Astrocyte (in vitro differentiated cells and primary cell): ENCODE measurements around the gene GALT. TPM values are rescaled to one million over a fixed set of nuclear protein-coding genes. Genes with fewer than 3 reads are reported as not detected.
A peak's percentile ranks its signal among the peaks of the same experiment; 100 is the strongest.

Experiments
- DNase-seq: peaks from one replicate; pipeline ENCODE4 v3.0.0-alpha.2; 2010; ENCODE audit warnings: low read depth
- FAIRE-seq: peaks from 2 replicates; lab custom pipeline; 2011; peaks lifted over from hg19 to GRCh38; lab: Jason Lieb, UNC
- H2AFZ ChIP-seq: 2 replicates; pipeline ENCODE4 v1.6.0; 2012; ENCODE audit warnings: low read depth, low read length, inconsistent platforms
- H3K27ac ChIP-seq: 2 replicates; pipeline ENCODE4 v1.5.1; 2011; ENCODE audit warnings: low read depth, low read length, inconsistent platforms
- H3K27me3 ChIP-seq: 2 replicates; pipeline ENCODE4 v1.6.0; 2011; ENCODE audit warnings: low read length, inconsistent platforms; ENCODE audit not compliant: insufficient read depth
- H3K36me3 ChIP-seq: 2 replicates; pipeline ENCODE4 v1.5.1; 2011; ENCODE audit warnings: low read length, inconsistent platforms; ENCODE audit not compliant: insufficient read depth
- H3K4me1 ChIP-seq: 2 replicates; pipeline ENCODE4 v1.5.1; 2011; ENCODE audit warnings: low read length, inconsistent platforms; ENCODE audit not compliant: insufficient read depth
- H3K4me2 ChIP-seq: 2 replicates; pipeline ENCODE4 v1.6.0; 2012; ENCODE audit warnings: low read length, inconsistent platforms
- H3K4me3 ChIP-seq: 2 replicates; pipeline ENCODE4 v1.5.1; 2011; ENCODE audit warnings: low read depth, mild to moderate bottlenecking, low read length, inconsistent platforms; ENCODE audit not compliant: insufficient read depth
- H3K79me2 ChIP-seq: 2 replicates; pipeline ENCODE4 v1.6.0; 2012; ENCODE audit warnings: mild to moderate bottlenecking, low read length, inconsistent platforms; ENCODE audit not compliant: insufficient read depth
- H3K9ac ChIP-seq: 2 replicates; pipeline ENCODE4 v1.6.0; 2012; ENCODE audit warnings: mild to moderate bottlenecking, low read length, inconsistent platforms
- H3K9me3 ChIP-seq: 2 replicates; pipeline ENCODE4 v1.5.1; 2012; ENCODE audit warnings: low read depth, mild to moderate bottlenecking, low read length, inconsistent platforms; ENCODE audit not compliant: insufficient read depth
- H4K20me1 ChIP-seq: 2 replicates; pipeline ENCODE4 v1.6.0; 2012; ENCODE audit warnings: low read length, inconsistent platforms; ENCODE audit not compliant: insufficient read depth
- H3K27ac Mint-ChIP-seq: one replicate; pipeline ENCODE4 v1.8.0; 2021; ENCODE audit warnings: mild to moderate bottlenecking, mixed read lengths; ENCODE audit not compliant: unreplicated experiment
- H3K27me3 Mint-ChIP-seq: one replicate; pipeline ENCODE4 v1.8.0; 2021; ENCODE audit warnings: low read depth, mixed read lengths; ENCODE audit not compliant: unreplicated experiment
- H3K36me3 Mint-ChIP-seq: one replicate; pipeline ENCODE4 v1.8.0; 2021; ENCODE audit warnings: low read depth, mixed read lengths; ENCODE audit not compliant: unreplicated experiment
- H3K4me1 Mint-ChIP-seq: one replicate; pipeline ENCODE4 v1.8.0; 2021; ENCODE audit warnings: low read depth, mixed read lengths; ENCODE audit not compliant: unreplicated experiment
- H3K4me3 Mint-ChIP-seq: one replicate; pipeline ENCODE4 v1.8.0; 2021; ENCODE audit warnings: mild to moderate bottlenecking, moderate library complexity, mixed read lengths; ENCODE audit not compliant: unreplicated experiment
- H3K9me3 Mint-ChIP-seq: one replicate; pipeline ENCODE4 v1.8.0; 2021; ENCODE audit warnings: mild to moderate bottlenecking, mixed read lengths; ENCODE audit not compliant: unreplicated experiment
- EZH2 ChIP-seq: IDR thresholded peaks from 2 replicates; pipeline ENCODE4 v1.6.1; 2012; ENCODE audit warnings: mild to moderate bottlenecking, low read length, inconsistent platforms; ENCODE audit not compliant: insufficient read depth
- total RNA-seq: library from RNA; stranded (reverse); gene quantifications from 2 replicates; pipeline ENCODE4 v1.2.1, GENCODE V29; 2021
- TF ChIP-seq, protein P1 (sequence below): IDR thresholded peaks from 2 replicates; pipeline ENCODE4 v1.5.1; 2011; ENCODE audit warnings: low read depth, mild to moderate bottlenecking, inconsistent platforms, low read length, moderate library complexity; ENCODE audit not compliant: insufficient read depth

GALT gene
- total RNA-seq, 1 donor from 2014 or later: 30.7 TPM

DNA sequence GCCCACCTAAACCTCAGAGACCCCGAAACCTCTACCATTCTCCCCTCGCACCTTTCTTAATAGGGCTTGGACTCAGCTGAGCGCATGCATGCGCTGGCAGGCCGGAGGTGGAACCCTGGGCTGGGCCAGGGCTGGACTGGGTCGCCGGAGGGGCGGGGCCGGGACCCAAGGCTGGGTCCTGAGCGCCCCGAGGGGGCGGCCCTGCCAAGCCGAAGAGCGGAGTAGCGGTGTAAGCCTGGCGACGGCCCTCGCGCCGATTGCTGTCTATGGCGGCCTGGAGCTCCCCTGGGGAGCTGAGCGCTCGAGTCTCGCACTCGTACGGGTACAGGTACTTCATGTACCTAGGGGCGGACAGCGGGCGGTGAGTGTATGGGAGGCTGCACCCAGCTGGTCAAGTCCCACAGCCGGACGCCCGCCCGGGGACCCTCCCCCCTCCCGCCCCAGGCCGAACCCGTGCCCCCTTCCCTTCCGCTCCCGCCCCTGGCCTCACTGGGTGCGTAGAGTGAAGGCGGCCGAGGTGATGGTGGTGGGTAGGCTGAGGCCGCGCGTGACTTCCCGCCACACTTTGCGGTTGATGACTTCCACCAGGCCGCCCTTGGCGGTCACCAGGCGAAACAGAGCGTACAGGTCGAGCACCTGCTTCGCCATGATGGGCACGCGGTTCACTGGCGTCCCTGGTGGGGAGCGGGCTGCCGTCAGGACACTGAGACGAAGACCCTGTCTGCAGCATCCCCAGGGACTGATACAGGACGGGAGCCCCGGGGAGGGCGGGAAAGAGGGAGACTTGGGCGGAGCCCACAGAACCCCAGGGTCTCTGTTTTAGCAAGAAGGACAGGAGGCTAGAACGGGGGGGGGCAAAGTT lies 22.9 kb upstream of the GALT start:
- peaks cover 6% of the 10 kb centered on the region for H4K20me1 ChIP-seq
- H3K27me3 ChIP-seq: peaks cover 51% of the 10 kb centered on the region
- H3K27ac ChIP-seq: no peak overlapping the region
- FAIRE-seq: no peak
- TF ChIP-seq, protein P1, sequence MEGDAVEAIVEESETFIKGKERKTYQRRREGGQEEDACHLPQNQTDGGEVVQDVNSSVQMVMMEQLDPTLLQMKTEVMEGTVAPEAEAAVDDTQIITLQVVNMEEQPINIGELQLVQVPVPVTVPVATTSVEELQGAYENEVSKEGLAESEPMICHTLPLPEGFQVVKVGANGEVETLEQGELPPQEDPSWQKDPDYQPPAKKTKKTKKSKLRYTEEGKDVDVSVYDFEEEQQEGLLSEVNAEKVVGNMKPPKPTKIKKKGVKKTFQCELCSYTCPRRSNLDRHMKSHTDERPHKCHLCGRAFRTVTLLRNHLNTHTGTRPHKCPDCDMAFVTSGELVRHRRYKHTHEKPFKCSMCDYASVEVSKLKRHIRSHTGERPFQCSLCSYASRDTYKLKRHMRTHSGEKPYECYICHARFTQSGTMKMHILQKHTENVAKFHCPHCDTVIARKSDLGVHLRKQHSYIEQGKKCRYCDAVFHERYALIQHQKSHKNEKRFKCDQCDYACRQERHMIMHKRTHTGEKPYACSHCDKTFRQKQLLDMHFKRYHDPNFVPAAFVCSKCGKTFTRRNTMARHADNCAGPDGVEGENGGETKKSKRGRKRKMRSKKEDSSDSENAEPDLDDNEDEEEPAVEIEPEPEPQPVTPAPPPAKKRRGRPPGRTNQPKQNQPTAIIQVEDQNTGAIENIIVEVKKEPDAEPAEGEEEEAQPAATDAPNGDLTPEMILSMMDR: no peak
- TF ChIP-seq EZH2: peak; percentile 66
- no peak for DNase-seq
- Mint-ChIP-seq H3K27ac (no peak overlapping the region), H3K4me1 (peaks cover 4% of the 10 kb centered on the region), H3K36me3 (peaks cover 3% of the 10 kb centered on the region), H3K27me3 (peaks cover 45% of the 10 kb centered on the region), H3K4me3 (no peak overlapping the region), H3K9me3 (no peaks in the 10 kb centered on the region)
- H3K4me3 ChIP-seq: no peak overlapping the region
- no peak overlapping the region for H2AFZ ChIP-seq
- no peaks in the 10 kb centered on the region for H3K9me3 ChIP-seq
- H3K79me2 ChIP-seq: peaks cover 12% of the 10 kb centered on the region
- no peak overlapping the region for H3K9ac ChIP-seq
- no peak overlapping the region for H3K4me2 ChIP-seq
- no peaks in the 10 kb centered on the region for H3K36me3 ChIP-seq
- peaks cover 6% of the 10 kb centered on the region for H3K4me1 ChIP-seq

DNA sequence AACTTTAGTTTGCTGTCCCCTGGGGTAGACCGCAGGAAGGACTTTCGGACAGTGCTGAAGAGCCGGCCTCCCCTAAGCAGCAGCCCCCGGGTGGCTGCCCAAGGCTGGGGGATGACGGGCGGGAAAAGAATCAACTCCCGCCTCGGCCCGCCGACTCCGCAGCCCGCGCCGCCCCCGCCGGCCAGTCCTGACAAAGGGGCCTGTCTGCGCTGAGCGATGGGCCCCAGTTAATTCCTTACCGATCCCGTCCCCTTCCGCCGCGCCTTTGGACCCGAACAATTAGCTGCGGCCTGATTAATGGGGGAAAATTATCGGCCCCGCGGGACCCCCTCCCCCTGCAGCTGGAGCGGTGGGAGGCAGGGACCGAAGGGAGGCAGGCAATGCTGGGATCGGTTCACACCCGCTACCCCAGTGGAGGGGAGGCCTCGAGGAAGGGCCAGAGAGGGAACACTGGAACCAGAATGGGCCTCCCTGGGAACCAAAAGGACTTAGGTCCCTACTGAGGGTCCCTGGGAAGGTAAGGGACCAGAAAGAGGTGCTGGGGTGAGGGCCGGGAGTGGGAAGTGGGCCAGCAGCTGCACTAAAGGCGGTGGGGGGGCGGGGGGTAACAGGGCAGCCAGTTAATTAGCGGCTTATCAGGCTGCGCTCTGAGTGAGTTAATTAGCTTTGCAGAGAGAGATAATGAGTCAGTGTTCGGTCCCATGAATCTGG lies 21.8 kb upstream of the GALT start:
- Mint-ChIP-seq H3K27ac (no peak overlapping the region), H3K9me3 (no peaks in the 10 kb centered on the region), H3K4me1 (peaks cover 4% of the 10 kb centered on the region), H3K36me3 (peaks cover 3% of the 10 kb centered on the region), H3K4me3 (no peak overlapping the region), H3K27me3 (peaks cover 51% of the 10 kb centered on the region)
- H4K20me1 ChIP-seq: peaks cover 6% of the 10 kb centered on the region
- H3K9ac ChIP-seq: no peak overlapping the region
- H3K4me1 ChIP-seq: peaks cover 6% of the 10 kb centered on the region
- H3K9me3 ChIP-seq: no peaks in the 10 kb centered on the region
- H3K27me3 ChIP-seq: peaks cover 58% of the 10 kb centered on the region
- FAIRE-seq (no peak), DNase-seq (no peak)
- no peak overlapping the region for H3K27ac ChIP-seq
- H2AFZ ChIP-seq: no peak overlapping the region
- TF ChIP-seq, protein P1: no peak
- TF ChIP-seq EZH2: peak; percentile 60
- no peaks in the 10 kb centered on the region for H3K36me3 ChIP-seq
- H3K79me2 ChIP-seq: peaks cover 5% of the 10 kb centered on the region
- no peak overlapping the region for H3K4me3 ChIP-seq
- H3K4me2 ChIP-seq: peak overlapping the region; percentile 49

DNA sequence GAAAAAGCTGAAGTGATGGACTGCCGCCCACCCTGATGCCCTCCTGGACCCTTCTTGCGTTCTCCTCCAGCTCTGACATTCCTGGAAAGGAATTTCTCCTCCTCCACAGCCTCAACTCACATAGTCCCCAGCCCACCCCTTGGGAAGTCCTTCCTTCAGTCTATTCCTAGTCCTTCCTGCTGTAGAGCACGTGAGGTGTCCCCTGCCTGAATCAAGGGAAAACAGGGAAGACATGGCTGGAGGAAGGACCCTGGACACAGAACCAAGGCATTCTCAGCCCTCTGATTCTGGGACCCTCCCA lies 21.3 kb upstream of the GALT start:
- H3K27me3 ChIP-seq: peaks cover 62% of the 10 kb centered on the region
- DNase-seq (no peak), FAIRE-seq (no peak)
- H3K9ac ChIP-seq: no peak overlapping the region
- Mint-ChIP-seq H3K4me1 (peaks cover 4% of the 10 kb centered on the region), H3K27ac (no peak overlapping the region), H3K4me3 (no peak overlapping the region), H3K36me3 (peaks cover 3% of the 10 kb centered on the region), H3K9me3 (no peaks in the 10 kb centered on the region), H3K27me3 (peaks cover 56% of the 10 kb centered on the region)
- no peak overlapping the region for H3K4me3 ChIP-seq
- H3K79me2 ChIP-seq: peaks cover under 1% of the 10 kb centered on the region
- TF ChIP-seq, protein P1: no peak
- no peak for TF ChIP-seq EZH2
- no peak overlapping the region for H3K4me2 ChIP-seq
- no peaks in the 10 kb centered on the region for H3K36me3 ChIP-seq
- no peak overlapping the region for H2AFZ ChIP-seq
- H4K20me1 ChIP-seq: peaks cover 6% of the 10 kb centered on the region
- H3K27ac ChIP-seq: no peak overlapping the region
- no peaks in the 10 kb centered on the region for H3K9me3 ChIP-seq
- peaks cover 4% of the 10 kb centered on the region for H3K4me1 ChIP-seq
